Measurements from ENCODE around the gene FGF12.

FGF12 gene

GRCh38 chr3:192128922-192129321 is 598.4 kb downstream of the FGF12 start:
- no peak for ATAC-seq
- TF ChIP-seq CSDC2 (CRISPR knock-in tag; IDR thresholded peaks at IDR 0.05) (no peak), ZFP30 (CRISPR knock-in tag; IDR thresholded peaks at IDR 0.05) (no peak), ARNTL (CRISPR knock-in tag; IDR thresholded peaks at IDR 0.05; ENCODE audit: borderline replicate concordance, low read depth) (no peak), BACH2 (CRISPR knock-in tag; IDR thresholded peaks at IDR 0.05; ENCODE audit: borderline replicate concordance) (no peak), TOX (CRISPR knock-in tag; IDR thresholded peaks at IDR 0.05; ENCODE audit: borderline replicate concordance) (no peak), CREB5 (CRISPR knock-in tag; IDR thresholded peaks at IDR 0.05; ENCODE audit: low read depth) (no peak), OSR1 (CRISPR knock-in tag; IDR thresholded peaks at IDR 0.05) (no peak), ESRRG (CRISPR knock-in tag; IDR thresholded peaks at IDR 0.05) (no peak), ZC3H10 (CRISPR knock-in tag; IDR thresholded peaks at IDR 0.05) (no peak), ZNF8 (CRISPR knock-in tag; IDR thresholded peaks at IDR 0.05) (no peak), GLIS3 (CRISPR knock-in tag; IDR thresholded peaks at IDR 0.05) (no peak), SNAI2 (CRISPR knock-in tag; IDR thresholded peaks at IDR 0.05) (no peak), ZFP3 (CRISPR knock-in tag; IDR thresholded peaks at IDR 0.05) (no peak), ISL1 (CRISPR knock-in tag; IDR thresholded peaks at IDR 0.05) (no peak), RARB (CRISPR knock-in tag; IDR thresholded peaks at IDR 0.05) (no peak), ZNF565 (CRISPR knock-in tag; conservative IDR thresholded peaks at IDR 0.05; ENCODE audit: low read depth) (no peak), POU6F1 (CRISPR knock-in tag; IDR thresholded peaks at IDR 0.05; ENCODE audit: borderline replicate concordance, low read depth) (no peak), CSRNP3 (CRISPR knock-in tag; IDR thresholded peaks at IDR 0.05) (no peak), PATZ1 (CRISPR knock-in tag; IDR thresholded peaks at IDR 0.05; ENCODE audit: borderline replicate concordance) (no peak)

- ATAC-seq: no peak
- TF ChIP-seq CSRNP3 (CRISPR knock-in tag; IDR thresholded peaks at IDR 0.05) (no peak), BACH2 (CRISPR knock-in tag; IDR thresholded peaks at IDR 0.05; ENCODE audit: borderline replicate concordance) (no peak), PPARA (CRISPR knock-in tag; IDR thresholded peaks at IDR 0.05; ENCODE audit: borderline replicate concordance) (no peak), POU6F1 (CRISPR knock-in tag; IDR thresholded peaks at IDR 0.05; ENCODE audit: borderline replicate concordance, low read depth) (no peak), TCF4 (CRISPR knock-in tag; IDR thresholded peaks at IDR 0.05; ENCODE audit: borderline replicate concordance) (no peak)
Observed at GRCh38 chr3:192128060-192128459, 599.3 kb downstream of the FGF12 start.
